Upper lobe of left lung (tissue), 4 donors: ENCODE measurements around the gene ARL3.

Experiments
- EP300 ChIP-seq, 4 donors: sonication (generic); formaldehyde crosslinking; IDR thresholded peaks; one replicate each; pipeline ENCODE4 v1.5.1; 2017; ENCODE audit warnings: antibody characterized with exemption in 4 of 4, control low read depth in 2 of 4
- POLR2A ChIP-seq, 4 donors: fragments of 450-650 bp; IDR thresholded peaks; one replicate each; pipeline ENCODE4 v1.5.1; 2016 to 2017; ENCODE audit warnings: antibody characterized with exemption in 4 of 4, mild to moderate bottlenecking in 2 of 4
- TF ChIP-seq, protein P1 (sequence below), 6 experiments: fragments of 450-650 bp in 4 of 6; fragments of 200-600 bp in 2 of 6; sonication (generic) in 2 of 6; IDR thresholded peaks; one replicate each; pipeline ENCODE4 v1.5.1; 2016 to 2019; ENCODE audit warnings: antibody characterized with exemption in 6 of 6

DNA sequence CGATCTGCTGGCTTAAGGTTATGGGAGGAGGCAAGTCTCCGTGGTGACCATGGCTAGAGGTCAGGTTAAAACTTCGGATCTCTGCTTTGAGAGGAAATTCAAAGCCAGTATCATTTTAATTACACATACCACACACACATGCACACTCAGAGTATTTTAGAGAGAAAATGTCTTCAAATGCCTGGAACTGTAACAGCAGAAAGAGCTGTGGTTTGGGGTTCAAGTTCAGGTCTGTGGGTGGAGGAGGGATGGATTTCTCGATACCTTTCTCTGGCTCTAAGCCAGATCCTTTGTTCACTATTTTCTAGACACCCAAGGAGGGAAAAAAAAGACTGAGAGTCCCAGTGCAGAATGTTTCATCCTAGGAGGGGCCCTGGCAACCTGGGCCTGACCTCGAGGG is 32.5 kb downstream of the ARL3 start:
- TF ChIP-seq, protein P1, sequence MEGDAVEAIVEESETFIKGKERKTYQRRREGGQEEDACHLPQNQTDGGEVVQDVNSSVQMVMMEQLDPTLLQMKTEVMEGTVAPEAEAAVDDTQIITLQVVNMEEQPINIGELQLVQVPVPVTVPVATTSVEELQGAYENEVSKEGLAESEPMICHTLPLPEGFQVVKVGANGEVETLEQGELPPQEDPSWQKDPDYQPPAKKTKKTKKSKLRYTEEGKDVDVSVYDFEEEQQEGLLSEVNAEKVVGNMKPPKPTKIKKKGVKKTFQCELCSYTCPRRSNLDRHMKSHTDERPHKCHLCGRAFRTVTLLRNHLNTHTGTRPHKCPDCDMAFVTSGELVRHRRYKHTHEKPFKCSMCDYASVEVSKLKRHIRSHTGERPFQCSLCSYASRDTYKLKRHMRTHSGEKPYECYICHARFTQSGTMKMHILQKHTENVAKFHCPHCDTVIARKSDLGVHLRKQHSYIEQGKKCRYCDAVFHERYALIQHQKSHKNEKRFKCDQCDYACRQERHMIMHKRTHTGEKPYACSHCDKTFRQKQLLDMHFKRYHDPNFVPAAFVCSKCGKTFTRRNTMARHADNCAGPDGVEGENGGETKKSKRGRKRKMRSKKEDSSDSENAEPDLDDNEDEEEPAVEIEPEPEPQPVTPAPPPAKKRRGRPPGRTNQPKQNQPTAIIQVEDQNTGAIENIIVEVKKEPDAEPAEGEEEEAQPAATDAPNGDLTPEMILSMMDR (IDR thresholded peaks at IDR 0.05) = no peak
- TF ChIP-seq EP300 (IDR thresholded peaks at IDR 0.05) = no peak
- no peak for TF ChIP-seq POLR2A (IDR thresholded peaks at IDR 0.05)
